Lung (tissue), 12 donors: Measurements from ENCODE around the gene IRX2. TPM values are rescaled to one million over a fixed set of nuclear protein-coding genes. Genes with fewer than 3 reads are reported as not detected.

ENCODE experiments used
- ATAC-seq: fragments of 200-7000 bp; cut with Tn5 transposase; one replicate; pipeline ENCODE4 v1.9.1; 2020; ENCODE audit warnings: moderate number of reproducible peaks; ENCODE audit not compliant: insufficient read depth, low FRiP score
- DNase-seq, 3 donors: peaks; one replicate each; pipeline ENCODE4 v3.0.0-alpha.2; 2013 to 2017
- H3K27ac ChIP-seq, 2 donors: one replicate each; pipeline ENCODE4 v1.5.1; 2013; ENCODE audit warnings: mild to moderate bottlenecking in 2 of 2, moderate library complexity in 2 of 2, control low read depth in 1 of 2, inconsistent platforms in 1 of 2, low read depth in 1 of 2, low read length in 1 of 2
- H3K27me3 ChIP-seq, 3 donors: one replicate each; pipeline ENCODE4 v1.5.1; 2013; ENCODE audit warnings: low read length in 2 of 3; ENCODE audit not compliant: control insufficient read depth in 3 of 3, insufficient read depth in 3 of 3
- H3K36me3 ChIP-seq, 4 donors: one replicate each; pipeline ENCODE4 v1.5.1; 2013; ENCODE audit warnings: low read length in 4 of 4, mild to moderate bottlenecking in 1 of 4, moderate library complexity in 1 of 4; ENCODE audit not compliant: control insufficient read depth in 4 of 4, insufficient read depth in 4 of 4
- H3K4me1 ChIP-seq, 5 donors: one replicate each; pipeline ENCODE4 v1.5.1; 2013; ENCODE audit warnings: low read length in 5 of 5, mild to moderate bottlenecking in 2 of 5, moderate library complexity in 1 of 5; ENCODE audit not compliant: control insufficient read depth in 5 of 5, insufficient read depth in 5 of 5
- H3K4me3 ChIP-seq: one replicate; pipeline ENCODE4 v1.5.1; 2013; ENCODE audit warnings: mild to moderate bottlenecking, control low read depth, moderate library complexity
- H3K9ac ChIP-seq, 2 donors: one replicate each; pipeline ENCODE4 v1.5.1; 2013; ENCODE audit warnings: low read length in 2 of 2, control low read depth in 1 of 2; ENCODE audit not compliant: insufficient read depth in 1 of 2
- H3K9me3 ChIP-seq, 4 donors: one replicate each; pipeline ENCODE4 v1.5.1; 2013; ENCODE audit warnings: low read length in 3 of 4, mild to moderate bottlenecking in 1 of 4, moderate library complexity in 1 of 4; ENCODE audit not compliant: control insufficient read depth in 4 of 4, insufficient read depth in 3 of 4
- CTCF ChIP-seq: IDR thresholded peaks from 2 replicates; pipeline ENCODE4 v1.5.1; 2012; ENCODE audit warnings: mild to moderate bottlenecking; ENCODE audit errors: control extremely low read depth, extremely low read depth
- WGBS, 2 donors: extraction: QIAGEN DNeasy Blood & Tissue Kit; methylation state at CpG; one replicate each; pipeline ENCODE4 v1.1.7; 2013; 5-methylcytosine and 5-hydroxymethylcytosine counted together
- polyA plus RNA-seq, 2 donors: library from polyadenylated mRNA; stranded (reverse); fragments of 200-250 nt; gene quantifications; one replicate each; pipeline ENCODE4 v1.2.1, GENCODE V29; 2013
- total RNA-seq, 2 donors: library from RNA; depleted of rRNA in 1 of 2; stranded (reverse); fragments of >200 nt in 1 of 2; gene quantifications; one replicate each; pipeline ENCODE4 v1.2.1, GENCODE V29; 2014 to 2021
- donor health status: control.
- donor health status: control.
- donor health status: Bipolar disorder and iron deficiency.
- donor health status: healthy.
- donor health status: DM: yes; HTN: yes; CAD: no.

The IRX2 gene
- total and polyA plus RNA-seq, 4 donors, result 11.5 to 64.5 (median 45.4) TPM

DNA sequence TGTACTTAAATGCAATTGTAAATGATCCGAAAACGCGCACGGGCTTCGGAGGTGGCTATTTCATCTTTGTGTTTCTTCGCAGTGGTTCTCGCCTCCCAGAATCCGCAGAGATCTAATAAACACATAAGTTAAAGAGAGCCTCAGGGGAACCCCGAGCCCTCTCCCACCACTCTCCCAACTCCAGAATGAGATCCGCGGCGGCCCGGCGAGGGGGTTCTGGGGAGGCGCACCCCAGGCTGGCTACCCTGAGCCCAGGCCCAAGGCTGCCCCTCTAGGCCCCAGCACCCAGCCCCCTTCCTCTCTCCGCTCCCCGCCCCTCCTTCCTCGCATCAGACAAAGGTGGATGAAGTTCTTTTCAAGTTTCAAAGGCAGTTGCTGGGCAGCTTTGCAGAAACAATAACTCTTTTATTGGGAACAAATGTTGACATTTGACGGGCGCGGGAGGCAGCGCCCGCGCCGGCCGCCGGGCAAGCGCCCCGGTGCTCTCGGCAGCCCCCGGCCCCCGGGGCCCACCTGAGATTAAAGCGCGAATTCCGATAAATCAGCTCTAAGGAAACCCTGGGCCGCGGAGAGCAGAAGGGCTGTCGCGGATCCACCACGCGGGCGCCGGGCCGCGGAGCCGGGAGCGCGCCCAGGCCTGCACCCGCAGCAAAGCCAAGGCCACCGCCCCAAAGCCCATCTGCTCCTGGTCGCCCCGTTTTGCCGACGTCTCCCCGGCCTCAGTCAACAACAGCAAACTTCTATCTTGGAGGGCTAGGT lies 8.4 kb downstream of the IRX2 start:
- H3K4me3 ChIP-seq, result no peak overlapping the region
- peaks cover 0 to 5% (median 0%) of the 10 kb centered on the region in 4 donors for H3K9me3 ChIP-seq
- H3K27me3 ChIP-seq, result peaks cover 8 to 80% (median 66%) of the 10 kb centered on the region in 3 donors
- H3K36me3 ChIP-seq, result no peaks in the 10 kb centered on the region
- no peak for TF ChIP-seq CTCF
- H3K9ac ChIP-seq, result no peak overlapping the region
- peak overlapping the region in 1 of 2 donors; percentile 85 for H3K27ac ChIP-seq
- DNase-seq (peak; percentile 63 to 77 (median 76)), ATAC-seq (no peak)
- 3 to 7% methylated on average over 55 of the region's 55 CpGs for WGBS, 2 donors
- peaks cover 0 to 5% (median 0%) of the 10 kb centered on the region in 5 donors for H3K4me1 ChIP-seq

DNA sequence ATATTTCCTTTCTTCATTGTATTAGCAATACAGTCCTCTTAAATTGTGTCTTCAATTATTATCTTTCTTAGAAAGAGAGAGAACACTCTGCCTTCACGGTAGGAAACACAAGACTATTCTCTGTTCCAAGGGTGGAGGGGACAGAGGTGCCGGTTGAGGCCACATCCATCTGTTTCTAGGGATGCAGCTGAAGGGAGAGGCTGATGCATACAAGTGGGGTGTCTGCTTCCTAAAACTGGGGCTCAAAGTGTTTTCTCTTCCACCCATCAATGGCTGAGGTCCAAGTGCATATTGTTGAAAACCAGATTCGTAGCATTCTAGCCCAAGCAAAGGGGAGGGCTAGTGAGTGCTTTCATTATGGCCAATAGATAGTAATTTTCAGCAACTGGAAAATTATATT lies 9.5 kb downstream of the IRX2 start:
- Histone ChIP-seq H3K4me3 (no peak overlapping the region), H3K27ac (peak overlapping the region in 1 of 2 donors; percentile 37), H3K4me1 (peaks cover 0 to 5% (median 0%) of the 10 kb centered on the region in 5 donors), H3K9me3 (peaks cover 0 to 9% (median 0%) of the 10 kb centered on the region in 4 donors), H3K9ac (no peak overlapping the region), H3K36me3 (no peaks in the 10 kb centered on the region), H3K27me3 (peaks cover 5 to 82% (median 69%) of the 10 kb centered on the region in 3 donors)
- DNase-seq (peak; percentile 17 to 43 (median 41)), ATAC-seq (no peak)
- 6 to 7% methylated on average over 3 of the region's 3 CpGs for WGBS, 2 donors
- TF ChIP-seq CTCF, result no peak

DNA sequence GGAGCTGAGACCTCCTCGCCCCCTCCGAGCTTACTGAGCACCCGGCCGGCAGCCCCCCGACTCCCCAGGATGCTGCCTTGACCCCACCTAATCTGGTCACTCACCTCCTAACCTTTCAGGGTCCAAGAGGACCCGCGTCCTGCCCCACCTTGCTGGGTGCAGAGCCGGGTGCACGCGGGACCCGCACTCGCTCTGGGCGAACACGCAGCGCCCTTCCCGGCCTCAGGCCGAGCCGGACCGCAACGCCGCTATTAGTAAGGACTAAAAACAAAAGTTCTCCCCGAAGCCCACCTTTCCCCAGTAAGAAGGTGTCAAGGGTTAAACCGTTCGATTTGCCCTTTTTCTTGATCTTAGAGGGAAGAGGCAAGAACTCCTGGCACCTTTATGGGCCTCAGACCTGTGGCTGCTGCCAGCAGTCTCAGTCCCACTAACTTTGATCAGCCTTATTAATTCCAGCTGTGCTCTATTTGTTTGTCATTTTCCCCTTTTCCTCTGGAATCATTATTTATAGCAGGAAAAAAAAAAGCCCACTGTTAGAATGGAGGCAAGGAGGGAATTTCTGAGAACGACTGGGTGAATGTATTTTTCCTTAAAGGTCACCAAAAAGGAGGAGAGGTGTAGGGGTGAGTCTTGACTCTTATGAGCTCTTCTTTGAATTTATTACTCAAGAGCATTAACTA lies 10.5 kb downstream of the IRX2 start:
- peaks cover 5 to 79% (median 65%) of the 10 kb centered on the region in 3 donors for H3K27me3 ChIP-seq
- H3K36me3 ChIP-seq, result no peaks in the 10 kb centered on the region
- peaks cover 0 to 5% (median 0%) of the 10 kb centered on the region in 5 donors for H3K4me1 ChIP-seq
- H3K9me3 ChIP-seq, result peaks cover 0 to 13% (median 0%) of the 10 kb centered on the region in 4 donors
- TF ChIP-seq CTCF, result no peak
- WGBS, 2 donors, result 8% methylated on average over 25 of the region's 25 CpGs
- peak in 1 of 3 donors; percentile 28 for DNase-seq
- peak overlapping the region in 1 of 2 donors; percentile 86 for H3K27ac ChIP-seq
- no peak overlapping the region for H3K4me3 ChIP-seq
- ATAC-seq, result no peak
- H3K9ac ChIP-seq, result no peak overlapping the region
